Prostate gland (tissue), 2 donors: ENCODE data around the gene FGA. TPM values are rescaled to one million over a fixed set of nuclear protein-coding genes. Genes with fewer than 3 reads are reported as not detected.

Experiments
- DNase-seq: peaks from one replicate; pipeline ENCODE4 v3.0.0-alpha.2; 2019; ENCODE audit warnings: low spot score
- H3K27ac ChIP-seq, 2 donors: fragments of 200-600 bp; sonication (generic); 2 replicates each; pipeline ENCODE4 v1.5.1; 2017 to 2019
- H3K27me3 ChIP-seq: fragments of 200-600 bp; sonication (generic); replicated peaks from 2 replicates; pipeline ENCODE4 v1.5.1; 2019; ENCODE audit not compliant: insufficient read depth
- H3K36me3 ChIP-seq, 2 donors: fragments of 200-600 bp; sonication (generic); 1 replicate in 1 of 2; 2 replicates in 1 of 2; pipeline versions ENCODE4 v1.5.1 to v1.8.1; 2017 to 2019
- H3K4me1 ChIP-seq: fragments of 200-600 bp; sonication (generic); replicated peaks from 2 replicates; pipeline ENCODE4 v1.5.1; 2019
- H3K4me3 ChIP-seq, 2 donors: fragments of 200-600 bp; sonication (generic); 2 replicates each; pipeline ENCODE4 v1.5.1; 2017 to 2019
- H3K9me3 ChIP-seq: fragments of 200-600 bp; sonication (generic); 2 replicates; pipeline ENCODE4 v1.5.1; 2017
- POLR2A ChIP-seq: fragments of 450-650 bp; IDR thresholded peaks from one replicate; pipeline ENCODE4 v1.6.1; 2016; ENCODE audit warnings: antibody characterized with exemption, mild to moderate bottlenecking
- POLR2AphosphoS5 ChIP-seq: sonication (generic); formaldehyde crosslinking; IDR thresholded peaks from one replicate; pipeline ENCODE4 v1.6.1; 2017; ENCODE audit warnings: antibody characterized with exemption
- WGBS: methylation state at CpG from one replicate; pipeline ENCODE4 v1.1.5; 2018; 5-methylcytosine and 5-hydroxymethylcytosine counted together
- intact Hi-C: fragments of 100-400 bp; cut with DNase I; formaldehyde crosslinking; loops from one replicate; pipeline ENCODE4 v1.14.2; 2022
- total RNA-seq, 2 donors: library from RNA; depleted of rRNA; stranded (reverse); fragments of >200 nt; gene quantifications; one replicate each; pipeline ENCODE4 v1.1.0, GENCODE V29; 2016
- TF ChIP-seq, protein P1 (sequence below), 4 experiments: fragments of 200-600 bp in 2 of 4; fragments of 450-650 bp in 2 of 4; sonication (generic) in 2 of 4; IDR thresholded peaks; 1 replicate in 3 of 4; 2 replicates in 1 of 4; pipeline ENCODE4 v1.5.1; 2016 to 2019; ENCODE audit warnings: antibody characterized with exemption in 4 of 4, mild to moderate bottlenecking in 2 of 4, moderate library complexity in 2 of 4

Gene FGA
- total RNA-seq, 2 donors from 2014 or later, result 0.68 TPM; not detected in 1

DNA sequence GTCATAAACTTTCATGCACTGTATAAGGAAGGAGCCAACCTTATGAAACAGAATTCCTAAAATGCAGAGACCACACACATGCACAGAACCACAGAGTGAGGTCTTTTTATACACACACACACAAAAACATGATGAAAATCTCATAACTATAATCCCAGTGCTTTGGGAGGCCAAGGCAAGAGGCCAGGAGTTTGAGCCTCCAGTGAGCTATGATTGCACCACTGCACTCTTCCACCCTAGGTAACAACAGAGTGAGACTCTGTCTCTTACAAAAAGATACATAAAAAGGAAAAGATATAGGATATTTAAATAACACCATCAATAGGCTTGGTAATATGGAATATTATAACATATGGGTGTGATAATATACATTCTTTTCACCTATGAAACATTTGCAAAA is 10.6 kb downstream of the FGA start:
- Histone ChIP-seq H3K9me3 (no peaks in the 10 kb centered on the region), H3K4me1 (no peaks in the 10 kb centered on the region), H3K27ac (no peak overlapping the region), H3K36me3 (no peaks in the 10 kb centered on the region), H3K27me3 (no peaks in the 10 kb centered on the region), H3K4me3 (no peak overlapping the region)
- intact Hi-C loops, result no loop called here
- DNase-seq, result no peak
- TF ChIP-seq POLR2A, result no peak
- no peak for TF ChIP-seq POLR2AphosphoS5
- TF ChIP-seq, protein P1, sequence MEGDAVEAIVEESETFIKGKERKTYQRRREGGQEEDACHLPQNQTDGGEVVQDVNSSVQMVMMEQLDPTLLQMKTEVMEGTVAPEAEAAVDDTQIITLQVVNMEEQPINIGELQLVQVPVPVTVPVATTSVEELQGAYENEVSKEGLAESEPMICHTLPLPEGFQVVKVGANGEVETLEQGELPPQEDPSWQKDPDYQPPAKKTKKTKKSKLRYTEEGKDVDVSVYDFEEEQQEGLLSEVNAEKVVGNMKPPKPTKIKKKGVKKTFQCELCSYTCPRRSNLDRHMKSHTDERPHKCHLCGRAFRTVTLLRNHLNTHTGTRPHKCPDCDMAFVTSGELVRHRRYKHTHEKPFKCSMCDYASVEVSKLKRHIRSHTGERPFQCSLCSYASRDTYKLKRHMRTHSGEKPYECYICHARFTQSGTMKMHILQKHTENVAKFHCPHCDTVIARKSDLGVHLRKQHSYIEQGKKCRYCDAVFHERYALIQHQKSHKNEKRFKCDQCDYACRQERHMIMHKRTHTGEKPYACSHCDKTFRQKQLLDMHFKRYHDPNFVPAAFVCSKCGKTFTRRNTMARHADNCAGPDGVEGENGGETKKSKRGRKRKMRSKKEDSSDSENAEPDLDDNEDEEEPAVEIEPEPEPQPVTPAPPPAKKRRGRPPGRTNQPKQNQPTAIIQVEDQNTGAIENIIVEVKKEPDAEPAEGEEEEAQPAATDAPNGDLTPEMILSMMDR (IDR thresholded peaks at IDR 0.05), result no peak

DNA sequence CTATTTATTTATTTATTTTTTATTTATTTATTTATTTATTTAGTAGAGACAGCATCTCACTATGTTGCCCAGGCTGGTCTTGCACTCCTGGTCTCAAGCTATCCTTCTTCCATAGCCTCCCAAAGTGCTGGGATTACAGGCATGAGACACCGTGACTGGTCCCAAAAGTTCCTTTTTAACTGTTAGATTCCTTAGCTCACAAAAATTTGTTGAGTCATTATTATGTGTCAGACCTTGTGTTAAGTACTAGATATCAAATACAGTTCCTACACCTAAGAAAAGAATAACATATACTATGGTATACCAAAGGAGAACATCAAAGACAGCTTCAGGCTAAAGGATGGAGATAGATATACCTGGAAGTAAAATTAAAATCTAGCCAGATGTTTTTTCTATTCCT is 11.6 kb downstream of the FGA start:
- Histone ChIP-seq H3K36me3 (no peaks in the 10 kb centered on the region), H3K4me1 (no peaks in the 10 kb centered on the region), H3K27me3 (no peaks in the 10 kb centered on the region), H3K4me3 (no peak overlapping the region), H3K9me3 (no peaks in the 10 kb centered on the region), H3K27ac (no peak overlapping the region)
- TF ChIP-seq POLR2AphosphoS5 (no peak), POLR2A (no peak)
- TF ChIP-seq, protein P1 (IDR thresholded peaks at IDR 0.05), result no peak
- no peak for DNase-seq
- intact Hi-C loops, result no loop called here
- 60% methylated on average over 1 of the region's 1 CpG for WGBS

DNA sequence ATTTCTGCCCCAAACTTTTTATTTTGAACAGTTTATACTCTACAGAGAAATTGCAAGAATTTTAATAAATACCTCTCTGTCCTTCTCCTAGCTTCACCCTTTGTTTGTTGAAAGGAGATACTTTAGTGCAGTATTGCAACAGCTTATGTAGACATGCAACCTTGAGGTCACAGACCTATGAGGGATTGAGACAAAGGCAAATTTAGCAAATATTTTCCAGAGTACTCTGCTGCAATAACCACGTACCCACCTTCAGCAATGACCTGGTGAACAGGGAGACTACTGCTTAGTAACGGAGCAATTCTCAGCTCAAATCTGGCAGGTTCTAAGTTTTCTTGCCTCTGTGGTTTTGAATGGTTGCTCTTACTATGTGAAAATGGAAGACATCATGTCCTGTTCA is 13.2 kb downstream of the FGA start:
- no peak overlapping the region for H3K27ac ChIP-seq
- WGBS, result 81% methylated on average over 2 of the region's 2 CpGs
- no peaks in the 10 kb centered on the region for H3K9me3 ChIP-seq
- no peaks in the 10 kb centered on the region for H3K36me3 ChIP-seq
- H3K4me3 ChIP-seq, result no peak overlapping the region
- H3K27me3 ChIP-seq, result no peaks in the 10 kb centered on the region
- intact Hi-C loops, result no loop called here
- DNase-seq, result no peak
- no peaks in the 10 kb centered on the region for H3K4me1 ChIP-seq
- TF ChIP-seq, protein P1 (IDR thresholded peaks at IDR 0.05), result no peak
- TF ChIP-seq POLR2AphosphoS5 (no peak), POLR2A (no peak)

DNA sequence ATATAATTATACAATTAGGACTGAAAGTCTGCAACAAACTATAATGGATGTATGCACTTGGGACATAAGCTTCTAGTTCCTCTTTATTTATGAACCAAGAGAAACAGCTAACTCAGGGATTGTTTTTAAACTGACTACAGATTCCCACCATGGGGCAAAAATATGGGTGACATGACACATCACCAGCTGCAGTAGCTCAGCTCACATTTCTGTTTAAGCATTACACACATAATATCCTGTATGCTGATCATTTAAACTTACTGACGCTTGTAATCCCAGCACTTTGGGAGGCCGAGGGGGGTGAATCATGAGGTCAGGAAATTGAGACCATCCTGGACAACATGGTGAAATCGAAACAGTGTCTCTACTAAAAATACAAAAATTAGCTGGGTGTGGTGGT is 16.2 kb downstream of the FGA start:
- WGBS, result 82% methylated on average over 3 of the region's 3 CpGs
- intact Hi-C loops, result no loop called here

More for the DNA sequence above, 16.2 kb downstream of the FGA start:
- H3K27me3 ChIP-seq, result no peaks in the 10 kb centered on the region
- H3K4me3 ChIP-seq, result no peak overlapping the region
- H3K4me1 ChIP-seq, result no peaks in the 10 kb centered on the region
- TF ChIP-seq, protein P1 (IDR thresholded peaks at IDR 0.05), result no peak
- TF ChIP-seq POLR2AphosphoS5 (no peak), POLR2A (no peak)
- no peak overlapping the region for H3K27ac ChIP-seq
- no peaks in the 10 kb centered on the region for H3K9me3 ChIP-seq
- H3K36me3 ChIP-seq, result no peaks in the 10 kb centered on the region
- DNase-seq, result no peak
